ENCODE measurements around the gene RPS5.
"Not testable (repeated sequence)": the region's sequence is repeated elsewhere in the genome, so short reads cannot be mapped to it uniquely, and the experiment has no call there.

The RPS5 gene

DNA sequence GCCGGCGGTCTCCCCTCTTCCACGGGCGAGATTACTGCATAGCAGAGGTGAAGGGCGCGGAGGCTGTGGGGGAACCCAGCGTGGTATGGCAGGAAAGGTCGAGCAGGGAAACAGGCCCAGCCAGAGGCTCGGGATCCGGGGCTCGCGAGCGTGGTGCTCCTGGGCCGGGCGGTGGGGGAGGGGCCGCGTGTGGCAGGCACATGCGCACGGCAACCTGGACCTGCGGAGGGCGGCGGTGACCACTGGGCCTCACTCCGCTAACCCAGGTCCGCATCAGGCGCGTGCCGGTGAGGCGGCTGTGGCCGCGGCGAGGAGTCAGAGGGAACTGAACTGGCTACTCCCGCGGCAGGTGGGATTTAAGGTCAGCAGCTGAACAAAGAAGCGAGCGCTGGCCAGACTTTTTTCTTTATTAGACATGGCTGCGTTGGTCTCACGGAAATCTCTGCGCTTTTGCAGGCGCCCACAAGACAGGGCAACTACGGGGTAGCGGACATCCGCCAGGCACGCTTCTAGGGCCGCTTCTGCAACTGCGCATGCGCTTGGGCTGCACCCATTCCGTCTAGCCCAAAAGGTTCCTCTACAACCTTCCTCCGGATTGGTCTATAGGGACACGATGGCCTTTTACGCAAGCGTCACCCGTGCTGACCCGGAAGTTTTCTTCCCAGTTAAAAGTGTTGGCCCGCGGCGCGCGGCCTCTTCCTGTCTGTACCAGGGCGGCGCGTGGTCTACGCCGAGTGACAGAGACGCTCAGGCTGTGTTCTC lies at the start of gene RPS5:
Gene RPS5, plus strand, starts transcription at position 694 of the 762 bp plus-strand sequence. CDS start 869 bp downstream, outside the sequence.
- DNase-seq: peak; percentile 100

DNA sequence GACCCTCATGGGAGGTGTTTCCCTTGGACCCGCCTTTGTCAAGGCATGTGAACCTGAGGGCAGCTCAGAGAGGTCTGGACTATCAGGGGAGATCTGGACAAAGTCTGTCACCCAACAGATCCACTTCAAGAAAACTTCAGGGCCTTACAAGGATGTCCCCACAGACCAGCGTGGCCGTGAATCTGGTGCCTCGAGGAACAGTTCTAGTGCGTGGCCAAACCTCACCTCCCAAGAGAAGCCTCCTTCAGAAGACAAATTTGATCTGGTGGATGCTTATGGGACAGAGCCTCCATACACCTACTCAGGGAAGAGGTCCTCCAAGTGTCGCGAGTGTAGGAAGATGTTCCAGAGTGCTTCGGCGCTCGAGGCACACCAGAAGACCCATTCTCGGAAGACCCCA lies 48.7 kb upstream of the RPS5 start:
- no peak for DNase-seq

DNA sequence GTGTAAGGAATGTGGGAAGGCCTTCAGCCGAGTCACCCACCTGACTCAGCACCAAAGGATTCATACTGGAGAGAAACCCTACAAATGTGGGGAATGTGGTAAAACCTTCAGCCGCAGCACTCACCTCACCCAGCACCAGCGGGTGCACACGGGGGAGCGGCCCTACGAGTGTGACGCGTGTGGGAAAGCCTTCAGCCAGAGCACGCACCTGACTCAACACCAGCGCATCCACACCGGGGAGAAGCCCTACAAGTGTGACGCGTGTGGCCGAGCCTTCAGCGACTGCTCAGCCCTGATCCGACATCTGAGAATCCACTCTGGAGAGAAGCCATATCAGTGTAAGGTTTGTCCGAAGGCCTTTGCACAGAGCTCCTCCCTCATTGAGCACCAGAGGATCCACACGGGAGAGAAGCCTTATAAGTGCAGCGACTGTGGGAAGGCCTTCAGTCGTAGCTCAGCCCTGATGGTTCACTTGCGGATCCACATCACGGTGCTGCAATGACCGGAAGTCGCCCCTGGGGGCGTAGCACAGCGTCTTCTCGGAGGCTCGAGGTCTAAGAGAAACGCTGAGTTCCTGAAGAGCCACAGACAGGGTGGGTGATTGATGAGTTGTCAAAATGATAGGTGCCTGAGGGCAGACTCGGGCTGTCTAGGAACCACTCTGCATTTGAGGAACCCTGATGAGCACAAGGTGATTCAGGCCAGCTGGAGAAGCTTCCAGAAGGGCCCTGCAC lies 48.1 kb upstream of the RPS5 start:
- no peak for DNase-seq

DNA sequence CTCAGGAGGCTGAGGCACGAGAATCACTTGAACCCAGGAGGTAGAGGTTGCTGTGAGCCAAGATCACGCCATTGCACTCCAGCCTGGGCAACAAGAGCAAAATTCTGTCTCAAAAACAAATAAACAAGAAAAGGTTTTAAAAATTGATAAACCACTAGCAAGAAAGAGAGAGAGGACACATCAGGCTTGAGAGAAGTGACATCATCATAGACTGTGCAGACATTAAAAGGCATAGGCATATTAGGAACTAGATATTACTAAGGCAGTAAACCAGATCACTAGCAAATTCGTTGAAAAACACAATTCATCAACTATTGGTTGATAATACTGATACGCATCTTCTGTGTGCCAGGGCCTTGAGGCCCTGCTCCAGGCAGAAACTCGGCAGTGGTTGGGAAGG lies 41.5 kb upstream of the RPS5 start:
- no peak for DNase-seq

DNA sequence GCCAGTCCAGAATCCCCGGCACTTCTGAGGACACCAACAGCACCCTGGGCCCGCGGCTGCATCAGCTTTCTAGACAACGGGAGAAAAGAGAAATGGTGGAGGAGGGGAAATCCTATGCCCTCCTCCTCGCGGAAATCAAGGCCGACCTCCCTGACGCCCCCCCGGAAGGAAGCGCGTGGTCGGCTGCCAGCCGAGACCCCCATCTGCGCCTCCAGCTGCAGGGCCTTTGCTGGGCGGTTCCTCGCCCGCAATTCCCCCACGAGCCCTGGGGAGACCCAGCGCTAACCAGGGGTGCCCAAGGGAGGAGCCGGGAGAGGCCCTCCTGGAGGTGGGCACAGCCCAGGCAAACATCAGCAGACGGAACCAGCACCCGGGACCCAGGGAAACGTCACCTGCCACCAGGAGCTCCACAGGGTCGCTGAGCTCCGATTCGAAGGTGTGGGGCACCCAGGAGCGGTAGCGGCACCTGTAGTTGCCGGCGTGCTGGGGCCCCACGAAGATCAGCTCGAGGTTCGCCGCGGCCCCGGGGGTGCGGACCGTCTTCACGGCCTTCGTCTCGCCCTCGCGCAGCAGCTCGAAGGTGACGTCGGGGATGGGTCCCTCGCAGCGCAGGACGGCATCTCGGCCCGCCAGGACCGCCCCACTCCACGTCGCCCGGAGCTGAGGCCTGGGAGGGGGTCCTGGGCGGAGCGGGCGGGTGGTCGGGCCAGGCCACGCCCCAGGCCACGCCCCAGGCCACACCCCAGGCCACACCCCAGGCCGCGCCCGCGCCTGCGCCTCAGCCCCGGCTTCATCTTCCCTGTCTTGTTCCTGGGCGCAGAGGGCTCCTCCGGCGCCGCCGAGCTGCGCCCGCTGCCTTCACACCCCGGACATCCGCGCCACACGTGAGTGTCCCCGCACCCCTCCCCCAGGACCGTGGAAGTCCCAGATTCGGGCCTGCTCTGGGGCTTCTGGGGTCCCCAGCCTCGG lies 39.8 kb upstream of the RPS5 start:
- DNase-seq: peak; percentile 75

DNA sequence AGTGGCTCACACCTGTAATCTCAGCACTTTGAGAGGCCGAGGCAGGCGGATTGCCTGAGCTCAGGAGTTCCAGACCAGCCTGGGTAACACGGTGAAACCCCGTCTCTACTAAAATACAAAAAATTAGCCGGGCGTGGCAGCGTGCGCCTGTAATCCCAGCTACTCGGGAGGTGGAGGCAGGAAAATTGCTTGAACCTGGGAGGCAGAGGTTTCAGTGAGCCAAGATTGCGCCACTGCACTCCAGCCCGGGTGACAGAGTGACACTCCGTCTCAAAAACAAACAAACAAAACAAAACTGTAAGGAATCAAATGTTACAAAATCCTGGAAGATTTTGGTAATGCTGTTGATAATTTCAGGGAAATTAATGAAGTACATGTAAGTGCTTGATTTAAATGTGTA lies 39.0 kb upstream of the RPS5 start:
- not testable (repeated sequence) for DNase-seq

DNA sequence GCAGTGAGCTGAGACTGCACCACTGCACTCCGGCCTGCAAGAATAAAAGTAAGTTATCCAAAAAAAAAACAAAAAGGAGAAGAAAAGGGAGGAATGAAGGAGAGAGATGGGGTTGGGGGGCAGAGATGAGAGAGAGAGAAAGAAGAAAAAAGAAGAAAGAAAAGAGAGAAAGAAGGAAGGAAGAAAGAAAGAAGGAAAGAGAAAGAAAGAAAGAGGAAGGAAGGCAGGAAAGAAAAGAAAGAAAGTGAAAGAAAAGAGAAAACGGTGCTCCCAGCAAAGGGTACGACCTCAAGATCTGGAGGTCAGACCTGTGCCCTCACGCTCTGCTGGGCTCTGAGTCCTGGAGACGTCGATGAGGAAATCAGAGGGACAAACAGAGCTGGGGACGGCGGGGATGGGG lies 37.5 kb upstream of the RPS5 start:
- DNase-seq: no peak

DNA sequence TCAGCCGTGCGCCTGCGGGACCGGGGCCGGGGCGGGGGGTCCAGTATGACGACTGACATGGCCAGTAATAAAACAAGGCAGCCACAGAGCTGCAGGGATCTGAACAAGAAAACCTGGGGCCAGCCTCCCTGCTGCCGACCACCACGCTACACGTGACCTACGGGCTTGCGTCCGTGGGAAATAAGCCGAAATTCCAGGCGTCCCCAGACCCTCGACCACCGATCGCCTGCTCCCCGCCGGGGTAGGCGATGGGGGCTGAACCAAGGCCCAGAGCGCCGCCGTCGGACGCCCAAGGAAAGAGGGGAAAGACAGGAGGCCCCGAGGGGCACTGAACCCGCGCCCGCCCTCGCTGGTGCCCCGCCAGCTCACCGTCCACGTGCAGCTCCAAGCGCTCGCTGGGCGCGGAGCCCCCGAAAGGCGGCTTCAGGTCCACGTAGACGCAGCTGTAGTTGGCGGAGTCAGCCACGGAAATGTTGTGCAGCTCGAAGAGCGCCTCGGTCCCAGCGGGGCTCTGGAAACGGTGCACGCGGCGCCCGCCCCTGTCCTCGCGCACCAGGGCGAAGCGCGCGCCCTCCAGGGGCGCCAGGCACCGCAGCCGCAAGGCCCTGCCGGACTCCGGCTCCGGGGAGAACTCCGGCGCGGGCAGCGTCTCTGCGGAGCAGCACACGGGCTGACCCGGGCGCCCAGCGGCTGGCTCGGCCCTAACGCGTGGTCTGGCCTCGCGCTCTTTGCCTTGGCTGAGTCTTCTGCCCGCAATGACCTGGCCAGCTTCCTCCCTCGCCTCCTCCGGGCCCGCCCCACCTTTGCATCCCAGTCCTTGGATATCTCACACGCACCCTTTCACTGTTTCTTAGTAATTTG lies 36.8 kb upstream of the RPS5 start:
- no peak for DNase-seq

DNA sequence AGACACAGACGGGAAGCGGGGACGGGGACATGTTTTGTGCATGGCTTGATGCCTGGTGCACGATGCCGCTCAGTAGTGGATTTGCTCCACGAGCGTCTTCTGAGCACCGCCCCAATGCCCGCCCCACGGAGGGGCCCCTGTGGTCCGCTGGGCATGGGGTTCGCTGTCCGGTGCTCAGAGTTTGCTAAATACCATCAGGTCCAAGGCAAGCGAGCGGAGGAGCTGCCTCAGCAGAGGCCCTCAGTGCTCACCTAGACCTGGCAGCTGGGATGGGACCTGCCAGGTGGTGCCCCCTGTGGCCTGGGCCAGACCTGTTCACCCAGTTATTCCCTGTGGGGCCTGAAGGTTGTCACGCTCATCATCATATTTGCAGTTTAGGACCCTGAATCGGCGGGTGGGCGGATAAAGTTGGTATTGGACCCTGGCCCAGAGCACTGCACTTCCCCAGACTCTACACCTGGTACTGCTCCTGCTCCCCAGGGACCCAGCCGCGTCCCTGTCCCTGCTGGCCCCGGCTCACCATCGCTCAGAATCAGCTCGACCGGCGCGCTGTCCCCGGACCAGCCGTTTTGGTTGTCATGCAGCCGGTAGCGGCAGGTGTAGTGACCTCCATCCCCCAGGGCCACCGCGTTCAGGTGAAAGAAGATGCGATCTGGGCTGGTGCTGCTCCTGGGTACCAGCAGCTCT lies 36.1 kb upstream of the RPS5 start:
- no peak for DNase-seq

DNA sequence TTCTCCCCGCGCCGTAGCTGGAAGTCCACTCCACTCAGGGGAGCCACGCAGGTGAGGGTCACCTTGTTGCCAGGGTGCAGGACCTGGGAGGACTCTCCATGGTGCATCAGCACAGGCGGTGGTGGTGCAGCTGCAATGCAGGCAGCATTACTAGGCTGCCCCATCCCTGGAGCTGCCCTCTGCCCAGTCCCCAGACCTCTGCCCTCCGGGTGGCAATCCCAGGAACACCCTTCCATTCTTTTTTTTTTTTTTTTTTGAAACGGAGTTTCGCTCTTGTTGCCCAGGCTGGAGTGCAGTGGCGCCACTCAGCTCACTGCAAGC lies 35.6 kb upstream of the RPS5 start:
- DNase-seq: no peak

DNA sequence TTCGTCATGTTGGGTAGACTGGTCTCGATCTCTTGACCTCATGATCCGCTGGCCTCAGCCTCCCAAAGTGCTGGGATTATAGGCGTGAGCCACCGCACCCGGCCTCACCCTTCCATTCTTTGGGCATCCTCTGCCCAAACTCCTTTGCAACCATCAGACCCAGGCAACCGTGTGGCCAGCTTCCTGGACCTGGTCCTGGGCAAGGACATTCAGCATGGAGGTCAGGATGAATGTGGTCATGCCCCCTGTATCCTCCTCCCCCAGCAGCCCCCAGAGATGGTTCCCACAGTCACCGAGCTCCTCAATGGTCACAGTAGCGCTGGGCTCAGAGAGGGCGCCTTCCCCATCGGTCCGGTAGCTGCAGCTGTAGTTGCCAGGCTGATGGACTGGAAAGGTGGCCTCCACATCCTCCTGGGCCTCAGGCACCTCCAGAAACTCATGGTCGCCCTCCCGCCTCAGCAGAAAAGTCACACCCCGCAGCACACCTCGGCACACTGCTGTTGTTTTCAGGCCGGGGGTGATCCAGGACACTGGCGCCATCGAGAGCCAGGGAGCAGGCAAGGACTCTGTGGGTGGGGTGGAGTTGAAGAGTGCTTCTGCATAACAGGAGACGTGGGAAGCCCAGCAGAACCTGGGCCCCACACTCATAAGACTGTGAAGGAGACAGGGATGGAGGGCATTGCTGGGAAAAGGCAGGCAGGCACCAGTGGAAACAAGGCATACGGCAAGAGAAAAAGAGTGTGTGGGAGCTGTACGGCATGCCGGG lies 34.9 kb upstream of the RPS5 start:
- no peak for DNase-seq

DNA sequence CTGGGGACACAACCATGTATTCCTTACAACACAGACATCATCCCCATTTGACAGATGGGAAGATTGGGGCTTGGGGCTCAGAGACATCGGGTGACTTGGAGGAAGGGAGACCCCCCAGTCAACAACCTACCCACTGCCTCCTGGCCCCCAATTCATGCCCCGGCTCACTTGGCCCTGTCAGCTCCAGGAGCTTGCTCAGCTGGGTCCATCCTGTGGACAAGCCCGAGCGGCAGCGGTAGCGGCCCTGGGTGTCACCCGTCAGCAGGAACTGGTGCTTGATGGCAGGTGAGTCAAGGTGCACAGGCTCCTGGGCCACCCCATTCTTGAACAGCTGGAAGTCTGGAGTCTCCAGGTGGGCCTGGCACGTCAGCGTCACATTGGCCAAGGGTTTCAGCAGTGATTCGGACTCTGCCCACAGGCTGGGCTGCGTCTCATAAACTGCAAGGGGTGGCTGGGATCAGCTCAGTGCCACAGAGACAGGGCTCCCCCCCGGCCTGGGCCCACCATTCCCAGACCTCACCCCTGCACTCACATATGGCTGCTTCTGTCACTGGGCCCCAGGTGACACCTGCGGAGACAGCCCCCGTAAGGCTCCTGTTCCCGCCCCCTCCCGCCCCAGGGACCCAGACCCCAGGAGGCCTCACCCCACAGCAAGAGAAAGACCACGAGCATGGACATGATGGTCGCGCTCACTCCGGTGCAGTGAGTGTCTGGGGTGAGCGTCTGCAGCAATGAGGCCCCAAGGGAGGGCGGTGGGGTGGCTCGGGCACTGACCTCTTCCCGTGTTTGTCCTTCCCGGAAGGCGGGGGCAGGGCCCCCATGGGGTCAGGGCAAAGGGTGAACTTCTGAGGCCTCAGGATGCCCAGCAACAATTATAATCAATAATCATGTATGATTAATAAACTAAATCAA lies 34.1 kb upstream of the RPS5 start, which contains the start of gene A1BG:
Gene A1BG, minus strand, starts transcription at position 733 of the 912 bp plus-strand sequence. Its CDS starts 55 bp downstream, at position 678.
- no peak for DNase-seq

DNA sequence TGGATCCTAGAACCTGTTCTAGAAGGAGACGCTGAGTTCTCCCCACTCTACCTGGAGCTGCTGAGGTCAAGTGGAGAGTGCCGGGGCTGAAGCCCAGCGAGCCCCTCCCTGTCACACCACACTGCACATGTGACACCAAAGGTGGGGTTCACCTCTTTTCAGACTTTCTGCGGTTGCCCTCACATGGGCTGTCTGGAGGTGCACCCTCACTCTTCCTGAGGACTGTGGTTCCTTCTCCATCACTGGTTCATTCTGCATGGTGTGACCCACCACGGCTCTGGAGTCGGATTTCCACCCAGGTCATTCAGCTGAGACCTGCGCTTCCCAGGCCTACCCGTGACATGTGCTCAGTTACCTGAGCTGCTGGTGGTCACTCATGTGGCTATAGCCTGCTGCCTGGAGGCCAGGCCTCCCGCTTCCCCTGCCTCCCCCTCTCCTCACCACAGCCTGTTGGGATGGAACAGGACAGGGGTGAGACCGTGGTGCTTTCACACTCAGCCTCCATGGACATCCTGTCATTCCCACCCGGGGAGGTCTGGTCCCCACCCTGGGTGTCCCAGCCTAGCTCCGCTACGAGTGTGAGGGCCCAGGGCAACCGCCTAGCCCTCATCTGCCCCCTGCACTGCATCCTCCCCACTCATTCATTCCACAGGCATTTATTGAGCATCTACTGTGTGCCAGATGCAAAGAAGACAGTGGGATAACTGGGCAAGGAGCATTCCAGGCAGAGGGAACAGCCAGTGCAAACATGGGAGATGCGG lies 33.2 kb upstream of the RPS5 start:
- no peak for DNase-seq

DNA sequence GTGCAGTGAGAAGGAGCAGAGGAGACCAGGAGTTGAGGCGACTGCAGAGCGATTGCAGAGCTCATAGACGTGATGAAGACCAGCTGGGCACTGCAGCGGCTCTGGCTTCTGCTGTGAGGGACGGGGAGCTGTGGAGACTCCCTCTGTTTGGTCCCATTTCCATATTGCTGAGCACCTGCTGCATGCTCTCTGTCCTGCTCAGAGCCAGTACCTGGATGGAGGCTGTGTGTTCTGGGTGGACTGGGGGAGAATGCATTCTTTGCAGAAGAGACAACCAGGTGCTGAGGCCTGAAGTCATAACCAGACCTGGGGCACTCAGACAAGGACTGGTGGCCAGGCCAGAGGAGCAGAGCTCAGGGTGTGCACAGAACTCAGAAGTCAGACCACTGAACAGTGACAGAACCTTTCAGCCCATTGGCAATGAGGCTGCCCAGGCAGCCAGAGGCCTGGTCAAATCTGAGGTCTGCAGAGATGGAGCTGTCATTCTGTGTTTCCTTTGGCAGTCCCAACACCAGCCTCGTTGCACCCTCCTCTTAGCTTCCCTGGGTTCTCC lies 32.5 kb upstream of the RPS5 start:
- no peak for DNase-seq

DNA sequence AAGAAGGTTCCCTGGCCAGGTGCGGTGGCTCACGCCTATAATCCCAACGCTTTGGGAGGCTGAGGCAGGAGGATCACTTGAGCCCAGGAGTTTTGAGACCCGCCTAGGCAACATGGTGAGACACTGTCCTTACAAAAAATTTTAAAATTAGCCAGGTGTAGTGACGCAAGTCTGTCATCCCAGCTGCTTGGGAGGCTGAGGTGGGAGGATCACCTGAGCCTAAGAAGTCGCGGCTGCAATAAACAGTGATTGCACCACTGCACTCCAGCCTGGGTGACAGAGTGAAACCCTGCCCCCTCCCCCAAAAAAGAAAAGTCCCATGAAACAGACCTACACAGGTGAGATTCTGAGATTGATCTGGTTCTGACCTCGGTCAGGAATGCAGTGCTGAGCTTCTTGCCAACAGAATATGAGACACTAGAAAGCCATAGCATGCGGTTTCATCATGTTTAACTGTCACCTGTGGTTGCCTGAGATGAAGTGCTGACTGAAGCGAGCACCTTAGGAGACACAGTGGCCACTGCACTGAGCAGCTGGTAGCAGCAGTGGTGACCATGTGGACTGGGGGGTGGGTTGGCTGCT lies 31.8 kb upstream of the RPS5 start:
- no peak for DNase-seq

DNA sequence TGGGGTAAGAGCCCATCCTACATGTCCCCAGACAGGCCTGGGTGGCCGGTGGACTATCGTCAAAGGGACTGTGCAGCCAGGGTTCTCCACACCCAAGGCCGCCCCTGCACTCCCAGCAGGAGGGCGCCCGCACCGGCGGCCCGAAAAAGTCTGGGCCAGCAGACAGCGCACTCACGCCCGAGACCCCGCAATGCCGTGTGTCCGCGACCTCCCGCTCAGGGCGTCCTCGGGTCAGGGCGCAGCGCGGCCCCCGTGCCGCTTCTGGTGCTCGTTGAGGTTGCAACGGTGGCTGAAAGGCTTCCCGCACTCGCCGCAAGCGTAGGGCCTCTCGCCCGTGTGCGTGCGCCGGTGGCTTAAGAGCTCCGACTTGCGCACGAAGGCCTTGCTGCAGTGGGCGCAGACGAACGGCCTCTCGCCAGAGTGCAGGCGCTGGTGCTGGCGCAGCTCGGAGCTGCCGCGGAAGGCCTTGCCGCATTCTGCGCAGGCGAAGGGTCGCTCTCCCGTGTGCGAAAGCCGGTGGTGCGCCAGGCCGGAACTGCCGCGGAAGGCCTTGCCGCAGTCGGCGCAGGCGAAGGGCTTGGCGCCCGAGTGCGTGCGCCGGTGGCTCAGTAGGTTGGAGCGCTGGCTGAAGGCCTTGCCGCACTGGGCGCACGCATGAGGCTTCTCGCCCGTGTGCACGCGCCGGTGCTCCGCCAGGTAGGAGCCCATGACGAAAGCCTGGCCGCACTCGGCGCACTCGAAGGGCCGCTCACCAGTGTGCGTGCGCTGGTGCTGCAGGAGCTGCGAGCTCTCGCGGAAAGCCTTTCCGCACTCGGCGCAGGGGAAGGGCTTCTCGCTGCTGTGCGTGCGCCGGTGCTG lies 30.9 kb upstream of the RPS5 start:
- DNase-seq: peak; percentile 75
